ENCODE measurements around the gene CCDC188.

Gene CCDC188

DNA sequence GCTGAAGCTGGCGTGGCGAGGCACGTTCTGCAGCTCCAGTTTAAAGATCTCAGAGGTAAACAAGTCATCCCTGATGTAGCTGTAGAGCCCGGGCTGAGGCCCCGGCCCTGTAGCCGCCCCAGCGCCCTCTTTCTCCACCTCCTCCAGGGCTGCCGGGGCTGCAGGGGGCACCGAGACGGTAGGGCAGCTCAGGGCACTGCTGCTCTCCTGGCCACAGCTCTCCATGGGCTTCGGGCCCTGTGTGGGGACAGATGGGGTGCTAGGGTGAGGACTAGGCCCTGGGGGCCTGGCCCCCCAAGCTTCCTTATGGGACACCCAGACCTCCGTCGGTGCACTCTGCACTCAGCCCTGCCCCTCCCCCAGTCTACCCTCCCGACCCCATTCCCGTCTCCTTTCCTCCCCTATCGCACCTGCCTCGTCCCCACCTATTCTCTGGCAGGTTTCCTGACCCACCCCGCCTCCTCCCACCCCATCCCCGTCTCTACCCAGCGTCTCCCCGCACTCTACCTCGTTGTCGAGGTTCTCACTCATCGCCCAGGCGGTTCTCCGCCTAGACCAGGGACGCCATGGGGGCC lies 34.4 kb downstream of the CCDC188 start:
- H3K4me3 ChIP-seq (ENCODE audit: low read depth, low read length) = peak overlapping the region; percentile 96
- DNase-seq (ENCODE audit: low read depth, low spot score) = no peak
- TF ChIP-seq, protein P1, sequence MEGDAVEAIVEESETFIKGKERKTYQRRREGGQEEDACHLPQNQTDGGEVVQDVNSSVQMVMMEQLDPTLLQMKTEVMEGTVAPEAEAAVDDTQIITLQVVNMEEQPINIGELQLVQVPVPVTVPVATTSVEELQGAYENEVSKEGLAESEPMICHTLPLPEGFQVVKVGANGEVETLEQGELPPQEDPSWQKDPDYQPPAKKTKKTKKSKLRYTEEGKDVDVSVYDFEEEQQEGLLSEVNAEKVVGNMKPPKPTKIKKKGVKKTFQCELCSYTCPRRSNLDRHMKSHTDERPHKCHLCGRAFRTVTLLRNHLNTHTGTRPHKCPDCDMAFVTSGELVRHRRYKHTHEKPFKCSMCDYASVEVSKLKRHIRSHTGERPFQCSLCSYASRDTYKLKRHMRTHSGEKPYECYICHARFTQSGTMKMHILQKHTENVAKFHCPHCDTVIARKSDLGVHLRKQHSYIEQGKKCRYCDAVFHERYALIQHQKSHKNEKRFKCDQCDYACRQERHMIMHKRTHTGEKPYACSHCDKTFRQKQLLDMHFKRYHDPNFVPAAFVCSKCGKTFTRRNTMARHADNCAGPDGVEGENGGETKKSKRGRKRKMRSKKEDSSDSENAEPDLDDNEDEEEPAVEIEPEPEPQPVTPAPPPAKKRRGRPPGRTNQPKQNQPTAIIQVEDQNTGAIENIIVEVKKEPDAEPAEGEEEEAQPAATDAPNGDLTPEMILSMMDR (IDR thresholded peaks at IDR 0.05; ENCODE audit: low read depth, low read length) = no peak
- in situ Hi-C loops (cut with HindIII; ENCODE audit: low sequenced_read_pairs) = no loop called here

DNA sequence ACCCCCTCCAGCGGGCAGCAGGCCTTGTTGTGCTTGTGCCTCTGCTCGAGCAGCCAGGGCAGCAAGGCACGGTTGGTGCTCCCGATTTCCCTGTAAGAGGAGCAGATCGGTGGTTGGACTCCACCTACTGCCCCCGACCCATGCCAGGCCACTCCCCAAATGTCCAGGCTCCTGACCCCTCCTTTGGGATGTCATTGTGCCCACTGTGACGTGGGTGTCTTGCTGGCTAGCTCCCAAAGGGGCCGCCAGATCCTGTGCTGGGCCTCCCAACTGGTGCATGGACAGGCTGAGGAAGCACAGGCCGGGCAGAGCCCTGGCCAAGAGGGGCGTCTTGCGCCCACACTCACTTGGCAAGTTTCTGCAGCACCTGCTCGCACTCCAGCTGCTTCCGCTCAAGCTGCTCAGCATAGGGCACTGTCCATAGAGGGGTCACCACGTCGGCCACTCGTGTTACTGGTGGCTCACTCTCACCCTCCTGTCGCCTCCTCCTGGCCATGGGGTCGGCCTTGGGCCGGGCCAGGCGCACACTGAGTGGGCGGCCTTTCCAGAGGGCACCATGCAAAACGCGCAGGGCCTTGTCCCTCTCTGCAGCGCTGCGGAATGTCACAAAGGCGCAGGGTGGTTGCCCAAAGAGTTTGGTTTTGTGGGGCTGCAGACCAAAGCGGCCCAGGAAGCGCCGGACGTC lies 35.0 kb downstream of the CCDC188 start, which contains the start of gene RANBP1:
TSS of gene RANBP1 (plus strand) at position 414 of the 685 bp plus-strand sequence. CDS start at position 495, 81 bp downstream.
- no peak for DNase-seq (ENCODE audit: low read depth, low spot score)
- peak within 1 kb of the TSS; percentile 96 for H3K4me3 ChIP-seq (ENCODE audit: low read depth, low read length)
- TF ChIP-seq, protein P1 (IDR thresholded peaks at IDR 0.05; ENCODE audit: low read depth, low read length) = no peak
- in situ Hi-C loops (cut with HindIII; ENCODE audit: low sequenced_read_pairs) = no loop called here

DNA sequence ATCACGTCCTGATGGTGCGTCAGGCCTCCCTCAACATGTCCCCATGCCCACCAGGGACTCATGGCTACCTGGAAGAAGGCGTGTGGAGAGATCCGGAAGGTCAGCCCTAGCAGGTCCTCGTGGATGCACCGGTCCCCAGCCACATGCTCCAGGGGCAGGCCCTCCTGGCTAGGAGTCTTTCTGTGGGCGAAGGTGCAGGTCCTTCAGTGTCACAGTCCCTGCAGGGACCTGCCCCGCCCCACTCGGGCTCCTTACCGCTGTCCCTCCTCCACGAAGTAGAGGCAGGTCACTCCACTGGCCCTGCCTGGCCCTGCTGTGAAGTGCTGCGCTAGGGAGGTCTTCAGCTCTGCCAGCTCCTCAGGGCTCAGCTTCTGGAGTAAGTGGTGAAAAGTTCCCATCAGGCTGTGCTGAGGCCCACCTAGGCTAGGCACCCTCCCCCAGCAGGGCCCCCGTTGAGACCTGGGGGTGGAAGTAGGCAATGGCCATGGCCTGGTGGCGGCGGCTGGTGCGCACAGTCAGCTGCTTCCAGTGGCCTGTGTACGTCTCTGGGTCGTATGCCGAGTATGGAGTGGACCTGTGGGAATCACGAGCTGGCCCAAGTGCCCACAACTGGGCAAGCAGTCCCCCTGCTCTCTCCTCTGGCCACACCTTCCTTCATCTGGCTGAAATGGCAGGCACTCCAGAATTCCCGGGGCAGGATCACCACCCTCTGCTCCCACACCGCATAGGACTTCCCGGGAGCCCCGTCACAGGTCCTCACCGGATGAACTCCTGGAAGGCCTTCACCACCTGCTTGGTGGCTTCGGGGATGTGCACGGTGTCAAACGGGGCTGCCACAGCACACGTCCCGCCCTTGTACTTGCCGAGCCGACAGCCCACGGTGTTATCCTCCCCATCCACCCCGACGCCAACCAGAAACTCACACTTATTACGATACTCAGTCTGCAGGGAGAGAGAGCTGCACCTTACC lies 36.1 kb downstream of the CCDC188 start:
- TF ChIP-seq, protein P1 (IDR thresholded peaks at IDR 0.05; ENCODE audit: low read depth, low read length) = no peak
- no peak overlapping the region for H3K4me3 ChIP-seq (ENCODE audit: low read depth, low read length)
- DNase-seq (ENCODE audit: low read depth, low spot score) = no peak
- in situ Hi-C loops (cut with HindIII; ENCODE audit: low sequenced_read_pairs) = no loop called here

DNA sequence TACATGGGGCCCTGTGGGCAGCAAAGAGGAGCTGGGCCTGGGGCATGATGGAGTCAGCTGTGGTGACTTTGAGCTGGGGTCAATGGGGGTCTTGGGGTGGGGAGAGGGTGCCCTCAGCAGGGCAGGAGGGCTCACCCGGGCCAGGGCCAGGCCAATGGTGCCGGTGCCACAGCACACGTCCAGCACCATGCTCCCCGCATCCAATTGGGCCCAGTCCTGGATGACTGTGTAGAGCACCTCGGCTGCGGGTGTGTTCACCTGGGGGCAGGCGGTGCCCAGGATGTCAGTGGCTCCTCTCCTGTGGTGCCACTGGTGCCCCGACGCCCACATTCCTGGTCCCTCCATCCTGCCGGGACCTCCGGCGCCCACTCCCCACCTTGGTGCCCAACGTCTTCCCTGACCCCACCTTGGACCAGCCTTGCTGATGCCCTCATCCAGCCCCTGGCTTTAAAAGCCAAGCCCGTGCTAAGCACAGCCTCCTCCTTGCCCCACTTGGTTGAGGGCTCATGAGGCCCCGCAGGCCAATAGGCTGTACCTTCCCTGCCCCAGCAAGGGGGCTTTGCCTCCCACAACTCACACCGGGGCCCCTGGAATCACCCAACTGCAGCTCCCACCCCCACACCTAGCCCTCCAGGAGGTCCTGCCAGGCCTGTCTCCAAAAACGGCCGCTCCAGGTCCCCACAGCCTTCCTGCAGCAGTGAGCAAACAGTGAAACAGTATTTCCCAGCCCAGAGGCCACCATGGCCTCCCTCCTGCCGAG lies 37.1 kb downstream of the CCDC188 start:
- TF ChIP-seq, protein P1 (IDR thresholded peaks at IDR 0.05; ENCODE audit: low read depth, low read length) = no peak
- DNase-seq (ENCODE audit: low read depth, low spot score) = no peak
- in situ Hi-C loops (cut with HindIII; ENCODE audit: low sequenced_read_pairs) = no loop called here
- no peak overlapping the region for H3K4me3 ChIP-seq (ENCODE audit: low read depth, low read length)

DNA sequence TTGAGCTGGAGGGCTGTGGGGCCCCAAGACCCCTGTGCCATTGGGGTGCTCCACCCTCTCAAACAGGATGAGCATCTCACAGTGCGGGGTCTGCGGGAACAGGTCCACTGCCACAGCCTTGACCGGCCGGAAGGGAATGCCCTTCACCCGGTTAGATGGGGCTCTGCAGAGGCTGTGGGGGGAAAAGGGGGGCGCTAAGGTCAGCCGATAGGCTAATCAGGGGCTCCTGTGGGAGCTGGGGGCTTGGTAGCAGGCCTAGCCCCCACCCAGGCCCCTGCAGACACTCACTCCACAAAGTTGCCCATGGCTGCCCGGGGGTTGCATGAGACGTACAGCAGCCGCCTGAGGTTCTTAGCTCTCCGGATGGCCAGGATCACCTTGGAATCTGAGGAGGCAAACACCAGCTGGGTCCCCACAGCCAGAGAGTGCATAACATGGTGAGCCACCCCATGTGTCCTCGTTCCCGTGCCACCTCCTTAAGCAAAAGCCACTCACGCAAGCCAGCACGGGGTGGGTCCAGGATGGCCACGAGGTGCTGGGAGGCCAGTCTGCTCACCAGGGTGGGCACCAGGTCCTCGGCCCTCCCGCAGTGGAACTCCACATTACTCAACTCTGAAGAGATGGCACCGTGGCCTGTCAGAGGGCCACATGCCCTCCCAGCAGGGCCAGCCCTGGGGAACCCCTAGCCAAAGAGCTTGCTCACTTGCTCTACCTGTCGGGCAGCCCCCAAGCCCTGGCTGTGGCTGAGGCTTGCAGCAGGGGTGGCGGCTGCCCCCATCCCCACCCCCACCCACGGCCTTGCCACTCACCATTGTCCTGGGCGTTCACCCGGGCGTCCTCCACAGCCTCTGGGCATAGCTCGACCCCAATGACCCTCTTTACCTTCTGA lies 38.0 kb downstream of the CCDC188 start:
- no peak overlapping the region for H3K4me3 ChIP-seq (ENCODE audit: low read depth, low read length)
- in situ Hi-C loops (cut with HindIII; ENCODE audit: low sequenced_read_pairs) = no loop called here
- no peak for DNase-seq (ENCODE audit: low read depth, low spot score)
- TF ChIP-seq, protein P1 (IDR thresholded peaks at IDR 0.05; ENCODE audit: low read depth, low read length) = no peak
